ENCODE measurements around the gene NR1H2.

- TF ChIP-seq CTCF (IDR thresholded peaks at IDR 0.05) (no peak), EP300 (IDR thresholded peaks at IDR 0.05) (peak; percentile 24 to 61), POLR2A (IDR thresholded peaks at IDR 0.05) (peak; percentile 23 to 54)
These were observed 51.8 kb downstream of the NR1H2 start for GRCh38 chr19:50427997-50428425.

Measured in tibial nerve (tissue), 4 donors.